NCI-H226 (cell line): ENCODE results near the gene SLC5A9.
"Not testable (repeated sequence)": the region's sequence is repeated elsewhere in the genome, so short reads cannot be mapped to it uniquely, and the experiment has no call there.

Experiments used
- DNase-seq: peaks from one replicate; pipeline ENCODE4 v3.0.0-alpha.2; 2015

The SLC5A9 gene

GRCh38 chr1:48246727-48247126 lies 24.2 kb downstream of the SLC5A9 start:
- DNase-seq: no peak

- DNase-seq: no peak
Observed at GRCh38 chr1:48248356-48248755, 25.8 kb downstream of the SLC5A9 start.

GRCh38 chr1:48249868-48250267 lies 27.4 kb downstream of the SLC5A9 start:
- no peak for DNase-seq

- DNase-seq: no peak
Observed at GRCh38 chr1:48250572-48250971, 28.1 kb downstream of the SLC5A9 start.

- no peak for DNase-seq
Observed at GRCh38 chr1:48251323-48251722, 28.8 kb downstream of the SLC5A9 start.

- DNase-seq: no peak
Observed at GRCh38 chr1:48251821-48252220, 29.3 kb downstream of the SLC5A9 start.

GRCh38 chr1:48254254-48254653 lies 31.7 kb downstream of the SLC5A9 start:
- DNase-seq: no peak

- DNase-seq: no peak
Observed at GRCh38 chr1:48258106-48258505, 35.6 kb downstream of the SLC5A9 start.

- DNase-seq: no peak
Observed at GRCh38 chr1:48261881-48262400, 39.4 kb downstream of the SLC5A9 start.

- no peak for DNase-seq
Observed at GRCh38 chr1:48263041-48263440, 40.5 kb downstream of the SLC5A9 start.

GRCh38 chr1:48266576-48266975 lies 44.1 kb downstream of the SLC5A9 start:
- no peak for DNase-seq

- not testable (repeated sequence) for DNase-seq
Observed at GRCh38 chr1:48277437-48277836, 54.9 kb downstream of the SLC5A9 start.

GRCh38 chr1:48282329-48282728 lies 59.8 kb downstream of the SLC5A9 start:
- DNase-seq: not testable (repeated sequence)

- not testable (repeated sequence) for DNase-seq
Observed at GRCh38 chr1:48284696-48285420, 62.3 kb downstream of the SLC5A9 start.

GRCh38 chr1:48285525-48285924 lies 63.0 kb downstream of the SLC5A9 start:
- no peak for DNase-seq

- DNase-seq: no peak
Observed at GRCh38 chr1:48291421-48291820, 68.9 kb downstream of the SLC5A9 start.

- DNase-seq: no peak
Observed at GRCh38 chr1:48292706-48293105, 70.2 kb downstream of the SLC5A9 start.

- not testable (repeated sequence) for DNase-seq
Observed at GRCh38 chr1:48294094-48294493, 71.6 kb downstream of the SLC5A9 start.

- DNase-seq: no peak
Observed at GRCh38 chr1:48294656-48295055, 72.1 kb downstream of the SLC5A9 start.
